Right lung (tissue), 5 donors: ENCODE data around the gene RFTN1. TPM values are rescaled to one million over a fixed set of nuclear protein-coding genes. Genes with fewer than 3 reads are reported as not detected.

ENCODE experiments used
- DNase-seq, 2 donors: peaks; one replicate each; pipeline ENCODE4 v3.0.0-alpha.2; 2013
- polyA plus RNA-seq, 5 donors: library from polyadenylated mRNA; unstranded; fragments of 120-200 nt; gene quantifications; one replicate each; pipeline versions ENCODE4 v1.2.1 to v1.2.3, GENCODE V29; 2013; ENCODE audit warnings: inconsistent platforms in 1 of 5, low replicate concordance in 1 of 5; ENCODE audit not compliant: insufficient read length in 5 of 5, insufficient read depth in 1 of 5

Gene RFTN1
- polyA plus RNA-seq, 5 donors = 57.8 to 77.2 (median 65.3) TPM

DNA sequence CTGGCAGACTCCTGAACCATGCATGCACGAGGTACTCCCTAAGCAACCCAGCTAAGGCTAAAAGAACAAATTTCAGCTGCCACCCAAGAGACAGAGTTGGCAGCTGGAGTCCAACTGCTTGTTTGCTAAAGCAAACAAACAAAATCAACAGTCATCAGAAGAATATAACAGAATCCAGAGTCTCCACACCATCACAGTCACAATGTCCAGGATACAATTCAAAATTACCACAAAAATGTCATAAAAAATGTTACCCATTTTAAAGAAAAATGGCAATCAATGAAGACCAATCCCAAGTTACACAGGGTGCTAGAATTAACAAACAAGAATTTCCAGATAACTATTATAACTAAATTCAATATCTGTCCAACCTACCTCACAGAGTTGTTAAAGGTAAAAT is 42.9 kb downstream of the RFTN1 start:
- no peak for DNase-seq

DNA sequence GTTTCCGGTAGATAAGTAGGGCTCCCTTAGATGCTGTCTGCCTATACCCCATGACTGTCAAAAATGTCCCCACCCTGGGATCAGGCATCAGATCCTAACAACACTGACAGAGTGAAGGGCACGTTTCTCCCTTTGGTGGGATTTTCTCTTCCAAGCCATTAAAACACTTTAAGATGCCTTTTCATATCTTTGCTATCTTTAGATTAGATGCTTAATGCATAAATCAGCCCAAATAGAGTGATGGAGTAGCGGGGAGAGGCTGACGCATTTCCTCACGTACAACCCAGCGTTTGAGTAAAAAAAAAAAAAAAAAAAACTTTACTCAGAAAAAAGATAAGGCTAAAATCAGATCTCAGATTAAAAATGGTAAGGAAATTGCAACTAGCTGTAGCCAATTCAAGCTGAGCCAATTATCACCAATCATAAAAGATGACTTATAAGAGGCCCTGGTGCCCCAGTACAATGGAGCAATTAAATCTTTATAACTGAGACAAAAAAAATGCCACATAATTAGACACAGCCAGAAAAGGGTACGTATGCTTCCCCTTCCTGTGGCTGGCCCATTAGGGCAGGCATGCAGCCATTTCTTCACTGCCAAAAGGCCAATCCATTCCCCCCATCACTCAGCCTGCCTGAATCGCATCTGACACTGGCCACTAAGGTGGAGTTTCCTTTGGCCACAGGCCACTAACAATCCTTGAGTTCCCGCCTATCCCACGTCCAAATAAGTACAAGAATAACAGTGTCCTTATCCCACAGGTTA is 45.0 kb downstream of the RFTN1 start:
- no peak for DNase-seq

DNA sequence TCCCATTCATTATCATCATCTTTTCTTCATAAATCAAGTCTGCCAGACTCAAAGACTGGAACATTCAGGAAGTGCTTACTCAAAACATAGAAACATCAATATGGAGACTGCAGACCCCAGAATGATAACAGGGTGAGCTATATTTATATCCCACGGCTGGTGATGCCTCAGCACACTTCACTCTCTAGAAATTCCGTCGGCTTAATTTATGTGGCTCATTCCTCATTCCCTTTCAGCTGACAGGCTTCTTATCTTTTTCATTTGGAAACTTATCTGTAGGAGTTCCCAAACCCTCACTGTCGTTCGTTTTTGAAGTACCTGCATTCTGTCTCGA is 45.5 kb downstream of the RFTN1 start:
- DNase-seq = no peak

DNA sequence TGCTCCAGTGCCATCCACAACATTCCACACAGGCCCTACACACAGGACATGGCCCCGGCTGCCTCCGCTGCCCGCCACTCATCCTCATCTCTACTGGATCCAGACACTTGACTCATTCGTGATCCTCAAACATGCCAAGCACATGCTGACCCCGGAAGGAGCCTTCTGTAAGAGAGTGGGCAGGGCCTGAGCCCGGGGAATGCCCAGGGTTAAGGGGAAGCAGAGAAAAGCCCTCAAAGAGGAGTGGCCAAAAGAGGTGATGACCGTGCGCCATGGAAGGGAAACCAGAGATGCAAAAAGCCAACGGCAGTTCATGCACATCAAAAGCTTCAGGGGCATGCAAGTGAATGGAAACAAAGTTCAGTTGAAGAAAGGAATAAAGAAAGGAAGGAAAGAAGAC is 46.1 kb downstream of the RFTN1 start:
- DNase-seq = no peak

DNA sequence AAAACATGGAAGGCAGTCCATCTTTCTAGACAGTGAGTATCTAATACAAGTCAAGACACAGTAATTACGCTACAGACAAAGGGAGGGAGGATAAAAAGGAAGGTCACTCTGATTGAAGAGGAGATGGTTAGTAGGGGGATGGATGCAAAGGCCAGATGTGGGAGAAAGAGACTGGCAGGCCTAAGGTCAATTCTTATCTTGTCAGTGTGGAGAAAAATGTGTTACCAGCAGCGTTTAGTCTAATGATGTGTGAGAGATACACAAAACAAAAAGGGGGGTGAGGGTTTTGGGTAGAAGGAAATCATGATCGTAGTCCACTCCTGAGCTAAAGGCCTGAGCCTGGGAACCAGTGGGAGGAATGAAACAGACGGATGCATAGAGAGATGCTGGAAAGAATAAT is 46.7 kb downstream of the RFTN1 start:
- DNase-seq = no peak

DNA sequence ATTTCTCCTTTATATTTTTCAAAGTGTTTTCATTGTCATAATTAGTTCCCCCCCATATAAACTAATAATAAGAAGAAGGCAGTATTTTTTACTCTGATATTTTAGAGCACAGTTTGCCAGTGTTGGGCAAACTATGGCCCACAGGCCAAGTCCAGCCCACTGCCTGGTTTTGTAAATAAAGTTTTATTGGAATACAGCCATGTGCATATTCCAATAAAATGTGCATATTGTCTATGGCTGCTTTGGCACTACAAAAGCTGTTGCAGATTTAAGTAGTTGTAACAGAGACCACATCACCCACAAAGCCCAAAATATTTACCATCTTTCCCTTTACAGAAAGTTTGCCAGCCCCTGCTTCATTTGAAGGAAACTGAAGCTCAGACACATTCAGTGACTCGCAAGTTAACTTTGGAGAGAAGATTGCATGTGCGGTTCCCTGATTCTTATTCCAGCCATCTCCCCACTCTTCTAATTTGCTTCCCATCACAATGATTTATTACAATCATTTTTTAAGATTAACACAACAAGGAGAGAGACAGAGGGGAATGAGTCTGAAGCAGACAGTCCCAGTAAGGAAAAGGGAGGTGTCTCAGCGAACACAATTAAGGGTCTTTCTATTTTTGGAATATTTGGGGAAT is 48.9 kb downstream of the RFTN1 start:
- DNase-seq = no peak

DNA sequence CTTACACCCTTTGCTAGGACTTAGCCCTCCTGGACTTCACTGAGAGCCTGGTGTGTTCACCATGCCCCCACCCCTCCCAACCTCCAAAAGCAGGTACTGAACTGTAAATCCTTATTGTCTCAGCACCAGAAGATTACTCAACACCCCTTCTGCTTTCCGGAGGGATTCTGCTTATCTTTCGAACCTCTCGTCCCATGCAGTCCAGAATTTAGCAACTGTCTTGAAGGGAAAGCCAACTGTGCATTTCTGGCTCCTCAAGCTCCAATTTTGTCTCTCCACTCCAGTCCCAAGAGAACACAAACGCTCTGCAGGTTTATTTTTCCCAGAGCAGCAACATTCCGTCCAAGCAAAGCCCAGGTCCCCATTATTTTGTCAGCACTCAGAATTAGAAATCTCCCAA is 49.6 kb downstream of the RFTN1 start:
- DNase-seq = no peak

DNA sequence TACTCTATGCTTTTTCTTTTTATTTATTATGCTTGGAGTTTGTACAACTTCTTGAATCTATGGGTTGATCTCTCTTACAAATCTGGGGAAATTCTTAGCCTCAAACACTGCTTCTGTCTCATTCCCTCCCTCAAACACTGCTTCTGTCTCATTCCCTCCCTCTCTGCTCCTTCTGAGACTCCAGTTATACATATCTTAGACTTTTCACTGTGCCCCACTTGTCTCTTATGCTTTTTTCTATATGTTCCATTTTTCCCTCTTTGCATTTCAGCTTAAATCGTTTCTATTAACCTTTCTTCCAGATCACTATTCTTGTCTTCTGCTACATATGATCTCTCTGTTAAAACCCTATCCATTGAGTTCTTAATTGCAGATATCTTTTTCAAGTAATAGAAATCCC is 50.4 kb downstream of the RFTN1 start:
- no peak for DNase-seq

DNA sequence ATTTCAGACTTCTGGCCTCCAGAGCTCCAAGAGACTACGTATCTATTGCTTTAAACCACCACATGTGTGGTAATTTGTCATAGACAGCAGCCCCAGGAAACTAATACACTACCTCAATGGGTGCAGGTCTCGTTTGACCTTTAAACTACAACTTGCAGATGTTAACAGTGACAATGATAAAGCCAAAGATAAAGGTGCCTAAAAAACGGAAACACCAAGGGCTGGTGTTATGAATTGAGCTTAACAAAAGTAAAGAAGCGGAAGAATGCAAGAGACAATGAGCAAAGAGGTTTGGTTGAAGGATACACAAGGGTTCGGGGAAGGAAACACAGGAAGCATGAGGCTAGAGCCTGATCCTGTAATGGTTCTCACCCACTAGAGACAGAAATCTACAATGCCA is 50.8 kb downstream of the RFTN1 start:
- DNase-seq = no peak

DNA sequence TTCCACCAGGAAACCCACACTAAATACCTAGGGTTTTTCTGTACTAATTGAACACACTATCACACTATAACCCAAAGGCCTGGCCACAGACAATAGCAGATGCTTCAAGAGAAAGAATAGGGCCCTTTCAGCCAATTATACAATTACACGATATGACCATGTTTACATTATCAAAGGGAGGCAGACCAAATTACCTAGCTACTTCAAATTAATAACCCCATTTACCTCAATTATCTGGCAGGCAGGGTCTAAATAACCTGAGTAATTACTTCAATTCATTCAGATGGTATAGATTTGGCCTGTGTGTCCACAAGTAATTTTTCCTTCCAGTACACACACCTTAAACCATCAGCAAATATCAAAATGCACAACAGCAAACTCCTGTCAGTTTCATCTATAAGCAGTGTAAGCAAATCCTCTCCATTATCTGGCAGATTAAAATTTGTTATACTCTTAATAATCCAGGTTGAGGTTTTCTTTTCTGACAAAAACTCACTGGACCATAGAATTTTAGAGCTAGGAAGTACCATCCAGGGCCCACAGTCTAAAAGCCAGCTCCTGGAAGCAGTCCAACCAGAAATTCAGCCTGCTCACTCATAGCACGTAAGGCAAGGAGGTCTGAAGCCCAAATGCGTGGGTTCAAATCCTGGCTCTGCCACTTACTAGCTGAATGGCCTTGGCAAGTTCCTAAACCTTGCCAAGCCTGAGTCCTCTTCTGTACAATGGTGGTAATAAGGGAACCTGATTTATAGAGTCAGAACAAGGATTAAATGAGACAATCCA is 51.8 kb downstream of the RFTN1 start:
- DNase-seq = no peak

DNA sequence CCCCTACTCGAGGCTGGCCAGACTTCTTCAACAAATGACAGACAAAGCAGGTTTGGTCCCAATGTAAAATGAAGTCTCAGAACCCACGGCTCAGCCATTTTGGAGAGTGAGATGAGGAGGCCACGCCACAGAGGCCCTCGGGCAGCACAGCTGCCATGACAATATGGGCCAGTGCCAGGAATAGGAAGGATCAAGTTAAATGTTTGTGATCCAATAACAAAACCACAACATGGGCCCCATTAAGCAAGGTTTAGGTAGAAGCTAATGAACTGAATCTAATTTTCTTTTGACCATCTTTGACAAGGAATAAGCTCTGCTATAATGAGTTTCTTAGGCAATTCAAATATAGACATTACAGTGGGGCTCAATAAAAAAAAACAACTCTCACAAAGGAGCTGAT is 52.6 kb downstream of the RFTN1 start:
- DNase-seq = no peak

DNA sequence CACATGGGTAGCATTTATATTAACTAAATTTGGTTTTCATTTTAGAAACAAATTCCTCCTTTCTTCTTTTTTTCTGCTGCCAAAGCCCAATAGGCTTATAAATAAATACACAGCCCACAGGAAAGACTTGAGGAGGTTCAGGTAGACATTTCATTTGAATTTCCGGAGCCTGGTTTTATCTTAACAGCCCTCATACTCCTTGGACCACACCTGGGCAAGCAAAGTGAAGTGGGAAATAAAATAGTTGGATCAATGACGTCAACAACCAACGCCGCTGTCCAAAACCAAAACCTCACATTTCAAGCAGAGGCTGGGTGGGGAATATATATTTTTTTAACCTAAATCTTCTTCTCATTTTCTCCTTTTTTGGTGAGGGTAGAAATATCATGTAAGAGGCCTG is 53.2 kb downstream of the RFTN1 start:
- no peak for DNase-seq

DNA sequence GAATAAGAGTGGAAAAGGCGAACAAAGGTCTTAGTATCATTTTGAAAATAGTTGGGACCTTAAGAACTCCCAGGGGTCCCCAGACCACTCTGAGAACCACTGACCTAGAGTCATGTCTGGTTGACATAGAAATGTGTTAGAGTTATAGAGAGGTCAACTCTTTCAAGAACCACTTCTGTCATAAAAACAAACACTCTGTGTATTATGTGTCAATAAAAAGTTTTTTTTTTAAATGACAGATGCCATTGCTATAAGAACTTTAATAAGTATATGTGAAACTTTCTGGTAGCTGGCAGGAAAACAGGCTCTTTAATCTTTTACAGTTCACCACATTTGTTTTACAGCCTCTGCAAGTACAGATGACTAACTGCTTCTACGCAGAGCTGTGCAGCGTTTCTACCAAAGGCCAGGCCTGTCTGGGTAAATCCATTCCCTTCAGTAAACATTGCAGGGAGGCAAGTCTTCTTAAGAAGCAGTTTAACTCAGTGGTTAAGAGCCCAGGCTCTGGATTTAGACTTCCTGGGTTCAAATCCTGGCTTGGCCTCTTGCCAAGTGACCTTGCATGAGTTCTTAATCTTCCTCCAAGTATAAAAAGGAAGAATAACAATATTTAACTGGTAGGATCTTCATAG is 56.6 kb downstream of the RFTN1 start:
- no peak for DNase-seq

DNA sequence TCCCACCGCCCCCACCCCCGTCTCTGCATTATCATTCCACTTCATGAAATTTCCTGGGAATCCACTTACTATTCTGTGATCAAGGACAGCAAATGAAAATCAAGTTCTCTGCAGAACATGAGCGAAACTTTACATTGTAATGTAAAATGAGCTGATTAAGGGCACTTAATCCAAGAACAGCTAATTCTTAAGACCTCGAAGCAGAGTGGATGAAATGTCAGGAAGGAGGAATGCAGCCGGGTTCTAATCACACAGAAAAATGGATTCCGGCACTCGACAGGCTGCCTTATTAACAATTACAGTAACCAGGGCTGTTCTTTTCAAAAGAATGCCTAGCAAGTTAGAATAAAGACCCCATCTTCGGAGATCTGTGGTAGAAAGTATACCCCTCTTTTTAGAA is 57.5 kb downstream of the RFTN1 start:
- no peak for DNase-seq

DNA sequence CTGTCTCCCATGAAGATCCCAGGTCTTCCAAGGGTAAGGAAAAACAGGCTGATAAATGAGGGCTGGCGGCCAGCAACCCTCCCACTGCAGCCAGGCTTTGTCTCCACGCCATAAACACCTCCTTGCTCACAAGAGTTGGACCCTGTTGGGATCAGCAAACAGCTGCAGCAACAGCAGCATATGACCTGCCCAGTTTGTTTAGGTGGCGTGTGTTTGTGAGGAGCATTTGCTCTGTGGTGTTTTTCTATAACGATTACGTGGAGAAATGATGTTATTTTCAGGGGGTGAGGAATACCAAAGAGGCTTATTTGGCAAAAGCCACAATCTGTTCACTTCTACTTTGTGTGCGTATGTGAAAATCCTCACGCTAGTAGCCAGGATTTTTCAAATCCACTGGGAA is 58.5 kb downstream of the RFTN1 start:
- DNase-seq = no peak

DNA sequence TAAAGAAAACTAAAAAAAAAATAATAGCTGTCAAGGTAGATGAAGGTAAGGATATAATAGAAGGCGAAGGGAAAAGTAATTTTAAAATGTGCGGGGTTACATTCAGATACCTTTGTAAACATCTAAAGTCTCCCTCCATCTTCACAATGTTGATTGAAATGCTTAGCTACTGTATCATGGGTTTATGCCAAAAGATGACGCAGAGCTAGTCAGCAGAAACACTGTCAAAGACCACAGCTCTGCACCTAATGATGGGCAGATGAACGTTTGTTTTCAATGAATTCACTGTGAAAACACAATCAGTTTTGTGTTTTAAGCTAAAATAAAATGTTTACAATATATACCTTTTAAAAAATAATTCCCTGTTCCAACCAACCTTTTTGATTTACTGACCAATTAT is 61.2 kb downstream of the RFTN1 start:
- no peak for DNase-seq

DNA sequence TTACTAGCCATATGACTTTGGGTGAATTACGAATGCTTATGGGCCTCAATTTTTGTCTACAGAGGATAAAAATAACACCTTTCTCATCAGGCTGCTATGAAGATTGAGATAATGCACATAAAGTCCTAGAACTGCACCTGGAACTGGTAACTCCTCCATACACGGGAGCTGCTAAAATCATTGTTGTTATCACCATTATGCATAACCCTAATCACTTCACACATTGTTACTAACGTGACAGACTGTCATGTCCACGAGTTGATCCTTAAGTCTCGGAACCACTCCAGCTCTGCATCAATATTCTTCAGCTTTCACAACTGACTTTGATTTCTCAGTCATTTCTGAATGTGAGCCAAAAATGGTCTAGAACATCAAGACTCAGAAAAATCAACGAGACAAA is 64.1 kb downstream of the RFTN1 start:
- DNase-seq = no peak

DNA sequence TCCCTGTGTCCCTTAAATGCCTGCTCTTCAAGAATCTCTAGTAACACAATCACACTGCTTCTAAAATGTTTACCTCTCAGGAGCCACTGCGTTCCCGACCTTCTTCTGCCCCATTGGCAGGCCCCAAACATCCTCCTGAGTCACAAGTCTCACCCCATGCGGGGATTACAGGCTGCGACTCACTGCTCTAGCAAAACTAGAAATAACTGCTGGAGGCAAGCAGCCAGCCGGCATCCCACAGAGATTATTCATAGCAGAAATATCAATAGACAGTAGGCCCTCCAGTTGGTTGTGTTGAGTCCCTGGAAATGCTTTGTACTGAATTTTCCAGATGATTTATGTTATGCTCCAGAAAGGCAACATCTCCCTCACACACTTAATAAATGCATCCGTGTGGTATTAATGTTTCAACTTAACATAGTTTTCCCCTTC is 64.8 kb downstream of the RFTN1 start:
- no peak for DNase-seq

DNA sequence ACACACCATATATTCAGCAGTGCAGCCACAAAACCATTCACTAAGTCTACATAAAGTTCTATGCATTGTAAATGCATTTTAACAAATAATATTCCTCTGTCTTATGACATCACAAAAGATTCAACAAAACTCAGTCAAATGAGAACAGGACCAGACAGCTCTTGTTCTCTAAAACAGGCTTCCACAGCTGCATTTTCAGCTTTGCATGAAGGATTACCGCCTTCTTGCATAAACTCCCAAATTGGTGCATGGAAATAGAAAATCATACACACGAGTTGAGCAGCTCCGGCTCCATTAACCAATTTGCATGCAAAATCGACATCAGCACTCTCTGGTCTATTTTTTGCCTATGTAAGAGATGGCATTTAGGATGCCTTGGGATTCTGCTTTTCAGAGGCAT is 66.4 kb downstream of the RFTN1 start:
- no peak for DNase-seq

DNA sequence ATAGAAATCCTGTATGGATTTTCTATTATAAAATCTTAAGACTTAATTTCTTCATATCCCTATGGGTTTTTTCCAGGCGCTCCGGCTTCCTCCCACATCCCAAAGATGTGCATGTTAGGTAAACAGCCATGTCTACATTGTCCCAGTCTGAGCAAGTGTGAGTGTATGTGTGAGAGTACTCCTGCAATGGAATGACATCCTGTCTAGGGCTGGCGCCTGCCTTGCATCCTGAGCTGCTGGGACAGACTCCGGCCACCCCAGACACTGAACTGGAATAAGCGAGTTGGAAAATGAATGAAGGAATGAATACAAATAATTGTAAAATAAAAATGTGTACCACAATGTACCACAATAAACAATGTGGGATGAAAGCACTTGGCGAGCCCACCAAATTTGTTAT is 69.2 kb downstream of the RFTN1 start:
- DNase-seq = no peak

DNA sequence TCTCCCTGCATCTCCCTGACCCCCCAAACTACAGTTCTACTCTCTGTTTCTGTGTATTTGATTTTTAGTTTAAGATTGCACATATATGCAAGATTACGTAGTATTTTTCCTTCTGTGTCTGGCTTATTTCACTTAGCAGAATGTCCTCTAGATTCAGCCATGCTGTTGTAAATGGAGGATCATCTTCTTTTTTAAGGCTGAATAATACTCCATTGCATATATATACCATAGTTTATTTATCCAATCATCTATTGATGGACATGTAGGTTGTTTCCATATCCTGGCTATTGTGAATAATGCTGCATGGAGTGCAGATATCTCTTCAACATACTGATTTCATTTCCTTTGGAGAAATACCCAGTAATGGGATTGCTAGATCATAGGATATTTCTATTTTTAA is 70.8 kb downstream of the RFTN1 start:
- DNase-seq = no peak

DNA sequence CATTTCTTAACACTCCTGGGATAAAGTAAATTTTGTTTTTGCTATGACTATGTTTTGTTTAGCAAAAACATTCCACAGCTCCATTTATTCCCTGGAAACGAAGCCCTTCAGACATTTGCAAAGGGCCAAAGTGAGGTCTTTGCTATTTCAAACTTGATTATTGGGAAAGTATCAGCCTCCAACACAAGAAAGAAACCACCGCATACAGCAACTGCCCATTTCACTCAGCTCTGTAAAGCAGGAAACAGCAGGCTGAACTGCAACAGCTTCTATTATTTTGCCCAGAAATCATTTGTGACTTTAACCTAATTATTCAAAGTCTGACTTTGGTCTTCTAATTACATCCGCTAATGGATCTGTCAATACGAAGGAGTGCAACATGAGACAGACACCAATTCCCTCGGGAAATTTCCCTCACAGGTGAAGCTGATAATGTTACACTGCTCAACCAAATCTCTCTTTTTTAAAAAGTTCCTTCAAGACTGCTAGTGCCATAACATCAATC is 72.1 kb downstream of the RFTN1 start:
- no peak for DNase-seq
